H9 (cell line): ENCODE results near the gene STX3. TPM values are rescaled to one million over a fixed set of nuclear protein-coding genes. Genes with fewer than 3 reads are reported as not detected.

Experiments
- DNase-seq: peaks from one replicate; pipeline ENCODE4 v3.0.0-alpha.2; 2017
- H2AFZ ChIP-seq: one replicate; pipeline ENCODE4 v1.6.1; 2013; ENCODE audit warnings: mild to moderate bottlenecking, low read length, control low read depth, moderate library complexity
- H2AK5ac ChIP-seq: 2 replicates; pipeline ENCODE4 v1.6.1; 2013; ENCODE audit warnings: low read length, control low read depth, mixed read lengths; ENCODE audit not compliant: insufficient read length
- H2BK120ac ChIP-seq: one replicate; pipeline ENCODE4 v1.6.1; 2013; ENCODE audit warnings: low read depth, mild to moderate bottlenecking, low read length, control low read depth, inconsistent platforms; ENCODE audit not compliant: poor library complexity, severe bottlenecking
- H2BK12ac ChIP-seq: 2 replicates; pipeline ENCODE4 v1.6.1; 2013; ENCODE audit warnings: low read length, control low read depth, mixed read lengths, low read depth; ENCODE audit not compliant: insufficient read length
- H2BK15ac ChIP-seq: 2 replicates; pipeline ENCODE4 v1.6.1; 2013; ENCODE audit warnings: low read depth, low read length, control low read depth
- H2BK20ac ChIP-seq: one replicate; pipeline ENCODE4 v1.6.1; 2013; ENCODE audit warnings: low read depth, mild to moderate bottlenecking, low read length, control low read depth, inconsistent platforms; ENCODE audit not compliant: poor library complexity, severe bottlenecking
- H2BK5ac ChIP-seq: 2 replicates; pipeline ENCODE4 v1.6.1; 2013; ENCODE audit warnings: low read length, control low read depth, mixed read lengths; ENCODE audit not compliant: insufficient read length
- H3K14ac ChIP-seq: 2 replicates; pipeline ENCODE4 v1.6.1; 2013; ENCODE audit warnings: low read length, control low read depth; ENCODE audit not compliant: insufficient read depth
- H3K18ac ChIP-seq: 2 replicates; pipeline ENCODE4 v1.6.1; 2013; ENCODE audit warnings: low read depth, mild to moderate bottlenecking, mixed read lengths, low read length, control low read depth; ENCODE audit not compliant: insufficient read length
- H3K23ac ChIP-seq: 2 replicates; pipeline ENCODE4 v1.6.1; 2013; ENCODE audit warnings: low read length, control low read depth, mixed read lengths, low read depth; ENCODE audit not compliant: insufficient read length
- H3K23me2 ChIP-seq: 2 replicates; pipeline ENCODE4 v1.6.1; 2013; ENCODE audit warnings: low read depth, mild to moderate bottlenecking, mixed read lengths, low read length, control low read depth; ENCODE audit not compliant: insufficient read length, poor library complexity, severe bottlenecking
- H3K27ac ChIP-seq: 2 replicates; pipeline ENCODE4 v1.5.1; 2013; ENCODE audit warnings: low read length, control low read depth, mixed read lengths, low read depth; ENCODE audit not compliant: insufficient read length
- H3K27me3 ChIP-seq: 2 replicates; pipeline ENCODE4 v1.6.1; 2013; ENCODE audit warnings: low read length, control low read depth, inconsistent platforms; ENCODE audit not compliant: insufficient read depth
- H3K4ac ChIP-seq: 2 replicates; pipeline ENCODE4 v1.6.1; 2013; ENCODE audit warnings: low read depth, mild to moderate bottlenecking, control low read depth, inconsistent platforms, low read length, moderate library complexity
- H3K4me1 ChIP-seq: 2 replicates; pipeline ENCODE4 v1.6.1; 2013; ENCODE audit warnings: low read length, control low read depth, inconsistent platforms; ENCODE audit not compliant: insufficient read depth
- H3K4me2 ChIP-seq: 2 replicates; pipeline ENCODE4 v1.6.1; 2013; ENCODE audit warnings: low read length, control low read depth, mixed read lengths; ENCODE audit not compliant: insufficient read length, insufficient read depth
- H3K56ac ChIP-seq: 2 replicates; pipeline ENCODE4 v1.6.1; 2013; ENCODE audit warnings: low read depth, mild to moderate bottlenecking, mixed read lengths, low read length, control low read depth; ENCODE audit not compliant: insufficient read length
- H3K79me1 ChIP-seq: 2 replicates; pipeline ENCODE4 v1.6.1; 2013; ENCODE audit warnings: low read depth, mild to moderate bottlenecking, moderate library complexity, low read length, control low read depth, inconsistent platforms; ENCODE audit not compliant: insufficient read depth, poor library complexity, severe bottlenecking
- H3K79me2 ChIP-seq: 2 replicates; pipeline ENCODE4 v1.6.1; 2013; ENCODE audit warnings: low read length, control low read depth, inconsistent platforms; ENCODE audit not compliant: insufficient read depth
- H3K9ac ChIP-seq: 2 replicates; pipeline ENCODE4 v1.6.1; 2013; ENCODE audit warnings: low read length, control low read depth, mixed read lengths; ENCODE audit not compliant: insufficient read length; ENCODE audit errors: extremely low read depth
- H3K9me3 ChIP-seq: one replicate; pipeline ENCODE4 v1.6.1; 2013; ENCODE audit warnings: low read depth, low read length, inconsistent platforms; ENCODE audit not compliant: control insufficient read depth
- H3T11ph ChIP-seq: one replicate; pipeline ENCODE4 v1.6.1; 2013; ENCODE audit warnings: mild to moderate bottlenecking, low read length, control low read depth, inconsistent platforms
- H4K20me1 ChIP-seq: one replicate; pipeline ENCODE4 v1.6.1; 2013; ENCODE audit not compliant: control insufficient read depth, insufficient read length, insufficient read depth
- H4K5ac ChIP-seq: 2 replicates; pipeline ENCODE4 v1.6.1; 2013; ENCODE audit warnings: low read depth, mild to moderate bottlenecking, mixed read lengths, low read length, control low read depth; ENCODE audit not compliant: insufficient read length
- H4K8ac ChIP-seq: replicated peaks from 2 replicates; pipeline ENCODE4 v1.6.1; 2013; ENCODE audit warnings: low read length, control low read depth, mixed read lengths, low read depth; ENCODE audit not compliant: insufficient read length
- H4K91ac ChIP-seq: 2 replicates; pipeline ENCODE4 v1.6.1; 2013; ENCODE audit warnings: low read depth, mild to moderate bottlenecking, moderate library complexity, mixed read lengths, low read length, control low read depth; ENCODE audit not compliant: insufficient read length
- H3K27ac Mint-ChIP-seq, 3 experiments: 2 replicates in 2 of 3; 3 replicates in 1 of 3; pipeline ENCODE4 v1.8.0; 2020 to 2021; ENCODE audit warnings: mixed read lengths in 3 of 3, mild to moderate bottlenecking in 1 of 3, moderate library complexity in 1 of 3
- H3K27me3 Mint-ChIP-seq: 2 replicates; pipeline ENCODE4 v1.8.0; 2021; ENCODE audit warnings: low read depth, mild to moderate bottlenecking, moderate library complexity, mixed read lengths
- H3K36me3 Mint-ChIP-seq, 3 experiments: 2 replicates in 2 of 3; 3 replicates in 1 of 3; pipeline ENCODE4 v1.8.0; 2020 to 2021; ENCODE audit warnings: low read depth in 3 of 3, mixed read lengths in 3 of 3; ENCODE audit not compliant: insufficient read depth in 1 of 3
- H3K4me1 Mint-ChIP-seq, 2 experiments: 2 replicates each; pipeline ENCODE4 v1.8.0; 2020; ENCODE audit warnings: mixed read lengths in 2 of 2
- H3K4me3 Mint-ChIP-seq, 2 experiments: 2 replicates in 1 of 2; 3 replicates in 1 of 2; pipeline ENCODE4 v1.8.0; 2020 to 2021; ENCODE audit warnings: mild to moderate bottlenecking in 2 of 2, mixed read lengths in 2 of 2, moderate library complexity in 1 of 2
- H3K9me3 Mint-ChIP-seq, 2 experiments: 2 replicates in 1 of 2; 3 replicates in 1 of 2; pipeline ENCODE4 v1.8.0; 2020; ENCODE audit warnings: mild to moderate bottlenecking in 2 of 2, mixed read lengths in 2 of 2, moderate library complexity in 1 of 2
- WGBS: extraction: QIAGEN DNeasy Blood & Tissue Kit; methylation state at CpG from one replicate; pipeline ENCODE4 v1.1.7; 2013; ENCODE audit warnings: missing lambda C conversion rate, low lambda C conversion rate, mixed read lengths; ENCODE audit not compliant: insufficient read length; ENCODE audit errors: extremely low coverage; 5-methylcytosine and 5-hydroxymethylcytosine counted together
- total RNA-seq: library from RNA; stranded (reverse); gene quantifications from 2 replicates; pipeline ENCODE4 v1.2.1, GENCODE V29; 2021
- TF ChIP-seq, protein P1 (sequence below): fragments of 200-600 bp; sonication (generic); conservative IDR thresholded peaks from 3 replicates; pipeline ENCODE4 v1.8.0; 2021; ENCODE audit warnings: antibody characterized with exemption, mild to moderate bottlenecking

Gene STX3
- total RNA-seq, 1 experiment from 2014 or later, result 41.0 TPM

DNA sequence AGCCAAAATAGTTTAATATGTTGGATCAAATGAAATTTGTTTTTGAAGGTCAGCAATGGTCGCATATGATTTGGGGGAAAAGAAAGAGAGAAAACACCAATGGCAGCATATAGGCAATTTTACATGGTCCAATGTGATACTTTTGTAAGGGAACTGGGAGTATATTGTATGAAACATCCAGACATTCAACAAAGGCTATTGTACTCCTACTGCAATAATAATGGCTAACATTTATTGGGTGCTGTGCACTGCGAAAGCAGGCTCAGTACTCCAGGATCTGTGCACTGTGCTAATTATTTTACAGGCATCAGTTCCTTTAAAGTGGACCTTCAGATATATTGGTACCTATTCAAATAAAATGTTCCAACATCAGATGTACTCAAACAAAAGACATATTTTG lies 35.6 kb upstream of the STX3 start:
- H3K27ac Mint-ChIP-seq, result no peak overlapping the region
- Histone ChIP-seq H2BK20ac (no peak overlapping the region), H2BK120ac (no peak overlapping the region), H2BK5ac (no peak overlapping the region), H3K4me1 (no peaks in the 10 kb centered on the region), H4K5ac (no peak overlapping the region), H3K9me3 (no peaks in the 10 kb centered on the region), H3K4me2 (no peak overlapping the region), H2AK5ac (no peak overlapping the region), H2BK15ac (no peak overlapping the region), H3K9ac (no peak overlapping the region), H2AFZ (no peak overlapping the region), H3K4ac (no peak overlapping the region), H3K56ac (no peak overlapping the region), H4K91ac (no peak overlapping the region), H3K79me1 (no peaks in the 10 kb centered on the region), H2BK12ac (no peak overlapping the region), H3K27me3 (no peaks in the 10 kb centered on the region), H3T11ph (no peak overlapping the region), H3K18ac (no peak overlapping the region), H4K20me1 (no peaks in the 10 kb centered on the region), H3K14ac (no peak overlapping the region), H3K23ac (no peak overlapping the region), H4K8ac (no peak overlapping the region), H3K27ac (no peak overlapping the region), H3K79me2 (no peaks in the 10 kb centered on the region), H3K23me2 (no peaks in the 10 kb centered on the region)
- H3K4me1 Mint-ChIP-seq, result no peaks in the 10 kb centered on the region
- WGBS, result no CpG with 5 or more reads among the region's 2 CpGs
- no peaks in the 10 kb centered on the region; the same call in 1 of the 2 replicates for H3K27me3 Mint-ChIP-seq
- DNase-seq, result no peak
- TF ChIP-seq, protein P1, sequence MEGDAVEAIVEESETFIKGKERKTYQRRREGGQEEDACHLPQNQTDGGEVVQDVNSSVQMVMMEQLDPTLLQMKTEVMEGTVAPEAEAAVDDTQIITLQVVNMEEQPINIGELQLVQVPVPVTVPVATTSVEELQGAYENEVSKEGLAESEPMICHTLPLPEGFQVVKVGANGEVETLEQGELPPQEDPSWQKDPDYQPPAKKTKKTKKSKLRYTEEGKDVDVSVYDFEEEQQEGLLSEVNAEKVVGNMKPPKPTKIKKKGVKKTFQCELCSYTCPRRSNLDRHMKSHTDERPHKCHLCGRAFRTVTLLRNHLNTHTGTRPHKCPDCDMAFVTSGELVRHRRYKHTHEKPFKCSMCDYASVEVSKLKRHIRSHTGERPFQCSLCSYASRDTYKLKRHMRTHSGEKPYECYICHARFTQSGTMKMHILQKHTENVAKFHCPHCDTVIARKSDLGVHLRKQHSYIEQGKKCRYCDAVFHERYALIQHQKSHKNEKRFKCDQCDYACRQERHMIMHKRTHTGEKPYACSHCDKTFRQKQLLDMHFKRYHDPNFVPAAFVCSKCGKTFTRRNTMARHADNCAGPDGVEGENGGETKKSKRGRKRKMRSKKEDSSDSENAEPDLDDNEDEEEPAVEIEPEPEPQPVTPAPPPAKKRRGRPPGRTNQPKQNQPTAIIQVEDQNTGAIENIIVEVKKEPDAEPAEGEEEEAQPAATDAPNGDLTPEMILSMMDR, result no peak
- H3K9me3 Mint-ChIP-seq, result no peaks in the 10 kb centered on the region
- no peaks in the 10 kb centered on the region for H3K36me3 Mint-ChIP-seq
- H3K4me3 Mint-ChIP-seq, result no peak overlapping the region
